ENCODE measurements around the gene EGLN1.

Gene EGLN1

GRCh38 chr1:231324660-231325059 is 97.4 kb downstream of the EGLN1 start:
- DNase-seq: no peak

GRCh38 chr1:231322880-231323530 is 99.1 kb downstream of the EGLN1 start:
- DNase-seq: no peak

GRCh38 chr1:231319080-231319479 is 103.0 kb downstream of the EGLN1 start:
- no peak for DNase-seq

- DNase-seq: no peak
Measured at GRCh38 chr1:231318568-231318967, 103.5 kb downstream of the EGLN1 start.

GRCh38 chr1:231318015-231318355 is 104.1 kb downstream of the EGLN1 start:
- no peak for DNase-seq

- no peak for DNase-seq
Measured at GRCh38 chr1:231317306-231318014, 104.6 kb downstream of the EGLN1 start.

GRCh38 chr1:231315887-231316286 is 106.2 kb downstream of the EGLN1 start:
- DNase-seq: peak; percentile 41
